Right lung (tissue), 5 donors: ENCODE measurements around the gene TNIK. TPM values are rescaled to one million over a fixed set of nuclear protein-coding genes. Genes with fewer than 3 reads are reported as not detected.

Experiments used
- DNase-seq, 2 donors: peaks; one replicate each; pipeline ENCODE4 v3.0.0-alpha.2; 2013
- polyA plus RNA-seq, 5 donors: library from polyadenylated mRNA; unstranded; fragments of 120-200 nt; gene quantifications; one replicate each; pipeline versions ENCODE4 v1.2.1 to v1.2.3, GENCODE V29; 2013; ENCODE audit warnings: inconsistent platforms in 1 of 5, low replicate concordance in 1 of 5; ENCODE audit not compliant: insufficient read length in 5 of 5, insufficient read depth in 1 of 5

The TNIK gene
- polyA plus RNA-seq, 5 donors = 11.5 to 21.1 (median 16.2) TPM

DNA sequence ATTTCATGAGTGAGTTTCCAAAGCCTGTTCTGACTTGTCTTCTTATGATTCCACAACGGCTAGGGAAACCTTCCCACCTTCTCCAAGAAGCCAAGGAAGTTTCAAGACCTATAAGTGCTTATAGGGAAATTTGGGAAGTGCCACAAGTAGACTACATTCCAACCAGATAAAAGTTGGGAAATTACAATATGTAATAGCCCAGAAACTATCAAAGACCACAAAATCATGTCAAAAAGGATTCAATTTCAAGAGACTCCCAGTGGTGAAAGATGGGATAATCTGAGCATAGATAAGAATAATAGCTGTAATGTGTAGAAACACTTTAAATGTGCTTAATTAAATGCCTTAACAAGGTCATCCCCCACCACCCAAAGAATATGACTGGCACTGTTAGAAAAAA lies 264.5 kb downstream of the TNIK start:
- no peak for DNase-seq

DNA sequence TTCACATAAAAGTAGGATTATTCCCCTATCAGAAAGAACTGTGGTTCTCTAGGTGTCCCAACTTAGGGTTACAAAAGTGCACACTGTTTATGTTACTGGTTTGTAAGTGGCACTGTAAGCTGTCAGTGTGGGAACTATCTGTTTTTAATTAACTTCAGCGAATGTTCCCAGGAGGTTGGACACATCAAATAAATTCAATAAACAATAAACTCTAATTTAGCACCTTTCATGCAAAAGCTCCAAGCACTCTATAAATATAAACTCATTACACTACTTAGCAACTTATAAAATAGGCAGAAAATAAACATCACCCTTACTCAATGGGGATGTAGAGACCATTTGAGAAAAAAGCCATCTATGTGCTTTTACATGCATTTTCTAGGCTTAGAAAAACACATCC lies 265.2 kb downstream of the TNIK start:
- no peak for DNase-seq

DNA sequence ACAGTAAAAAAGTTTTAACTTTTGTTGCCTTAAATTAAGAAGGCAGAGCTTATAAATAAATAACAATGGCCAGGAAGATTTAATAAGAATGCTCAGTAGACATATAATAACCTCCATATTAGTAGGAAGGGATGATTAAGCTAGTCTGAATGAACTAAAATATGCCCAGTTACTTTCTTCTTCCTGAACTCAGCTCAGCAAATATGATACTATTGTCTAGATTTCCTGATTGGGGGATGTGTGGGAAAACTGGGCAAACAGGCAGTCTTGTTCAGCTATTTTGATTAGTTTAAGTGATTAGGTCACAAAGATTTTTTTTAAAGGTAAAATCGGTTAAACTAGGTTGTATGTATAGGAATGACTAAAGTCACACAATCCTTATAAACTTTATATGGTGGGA lies 266.5 kb downstream of the TNIK start:
- no peak for DNase-seq

DNA sequence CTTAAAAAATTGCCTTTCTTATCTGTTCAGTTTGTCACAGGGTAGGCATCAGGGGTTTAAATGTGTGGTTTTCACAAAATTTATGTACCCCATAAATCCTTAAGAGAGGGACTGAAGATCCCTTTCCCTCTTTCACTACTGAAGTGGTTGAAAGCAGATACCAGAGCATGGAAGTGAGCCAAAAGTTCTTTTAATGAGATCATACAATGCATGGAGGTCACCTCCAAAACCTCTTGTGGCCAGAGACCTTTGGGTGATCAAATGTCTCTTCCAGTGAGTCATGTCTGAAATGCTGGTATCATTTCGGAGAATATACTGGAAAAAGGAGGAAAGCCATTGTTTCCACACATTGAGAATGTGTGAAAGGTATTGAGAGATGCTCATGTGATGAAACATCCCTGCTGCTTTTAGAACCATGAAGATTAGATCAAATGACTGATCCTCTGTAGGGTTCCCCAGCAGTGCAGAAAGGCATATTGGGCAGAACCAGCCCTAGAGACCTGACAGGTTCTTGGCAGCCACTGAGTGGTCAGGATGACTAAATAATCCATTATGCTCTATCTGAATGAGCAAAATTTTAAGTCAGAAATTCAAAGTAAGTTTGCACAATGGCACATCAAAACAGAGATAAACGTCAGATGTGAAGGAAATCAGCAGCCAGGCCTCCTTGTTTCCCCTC lies 267.9 kb downstream of the TNIK start:
- DNase-seq = no peak

DNA sequence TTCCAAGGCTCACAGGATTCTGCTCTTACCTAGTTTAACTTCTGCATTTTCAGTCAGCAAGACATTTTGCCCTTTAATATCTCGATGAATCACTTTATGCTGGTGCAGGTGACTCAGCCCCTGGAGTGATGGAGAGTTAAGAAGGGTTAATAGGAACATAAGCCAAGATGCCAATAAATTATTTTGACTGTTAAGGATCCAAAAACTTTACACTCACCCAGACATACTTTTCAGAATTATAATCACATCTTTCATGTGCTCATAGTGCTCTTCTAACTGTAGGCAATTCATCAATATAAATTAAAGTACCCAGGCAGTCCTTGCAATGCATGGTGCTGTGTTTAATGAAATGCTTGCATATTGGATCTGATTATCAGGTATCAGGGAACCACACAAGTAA lies 269.5 kb downstream of the TNIK start:
- no peak for DNase-seq

DNA sequence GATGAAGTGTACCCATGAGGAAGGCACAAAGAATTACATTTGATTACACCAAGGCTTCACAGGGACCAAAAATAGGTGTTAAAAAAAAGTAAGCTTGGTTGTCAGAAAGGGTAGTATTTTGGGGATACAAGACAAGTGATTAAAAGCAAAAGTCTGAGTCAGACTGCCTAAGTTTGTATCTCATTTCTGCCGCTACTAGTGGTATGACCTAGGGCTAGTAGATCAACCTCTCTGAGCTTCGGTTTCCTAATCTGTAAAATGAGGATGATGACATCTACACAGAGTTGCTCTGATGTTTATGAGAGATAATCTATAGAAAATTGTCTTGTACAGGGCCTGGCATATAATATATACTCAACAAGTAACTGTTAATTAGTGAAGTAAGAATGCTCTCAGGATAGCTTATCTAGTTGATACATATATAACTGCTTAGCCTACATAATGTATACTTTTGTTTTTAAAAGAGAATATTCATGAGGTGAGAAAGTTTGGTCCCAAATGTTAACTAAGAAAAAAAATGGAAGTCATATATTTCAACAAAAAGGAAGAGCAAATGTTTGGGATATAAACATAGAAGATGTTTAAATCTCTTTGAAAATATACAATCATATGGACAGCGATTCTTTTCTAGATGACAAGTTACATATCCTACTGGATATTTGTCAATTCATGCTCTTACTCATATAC lies 270.7 kb downstream of the TNIK start:
- no peak for DNase-seq

DNA sequence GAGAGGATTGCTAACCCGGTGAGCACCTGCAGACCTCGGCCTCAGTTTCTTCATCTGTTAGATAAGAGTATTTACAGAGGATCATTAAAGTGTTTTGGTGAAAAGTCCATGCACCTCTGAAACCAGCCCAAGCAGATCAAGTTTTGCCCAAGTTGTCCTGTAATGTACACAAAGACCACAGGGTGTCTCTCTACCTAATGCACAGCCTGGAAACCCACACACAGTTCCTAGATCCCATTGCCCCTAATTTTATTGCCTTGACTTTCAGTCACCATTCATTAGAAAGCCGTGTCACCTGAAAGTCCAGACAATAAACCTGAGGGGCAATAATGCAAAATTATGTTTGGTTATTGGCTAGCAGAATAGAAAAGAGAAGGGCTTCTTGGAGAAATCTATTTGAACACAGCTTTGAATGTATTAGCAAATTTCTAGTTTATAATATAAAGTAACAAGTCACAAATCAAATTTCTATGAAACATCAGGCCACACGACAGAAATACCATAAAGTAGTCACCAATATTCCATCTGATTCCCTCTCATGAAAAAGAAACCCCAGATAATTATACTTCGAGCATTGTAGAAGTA lies 272.4 kb downstream of the TNIK start:
- peak in 1 of 2 donors; percentile 23 for DNase-seq

DNA sequence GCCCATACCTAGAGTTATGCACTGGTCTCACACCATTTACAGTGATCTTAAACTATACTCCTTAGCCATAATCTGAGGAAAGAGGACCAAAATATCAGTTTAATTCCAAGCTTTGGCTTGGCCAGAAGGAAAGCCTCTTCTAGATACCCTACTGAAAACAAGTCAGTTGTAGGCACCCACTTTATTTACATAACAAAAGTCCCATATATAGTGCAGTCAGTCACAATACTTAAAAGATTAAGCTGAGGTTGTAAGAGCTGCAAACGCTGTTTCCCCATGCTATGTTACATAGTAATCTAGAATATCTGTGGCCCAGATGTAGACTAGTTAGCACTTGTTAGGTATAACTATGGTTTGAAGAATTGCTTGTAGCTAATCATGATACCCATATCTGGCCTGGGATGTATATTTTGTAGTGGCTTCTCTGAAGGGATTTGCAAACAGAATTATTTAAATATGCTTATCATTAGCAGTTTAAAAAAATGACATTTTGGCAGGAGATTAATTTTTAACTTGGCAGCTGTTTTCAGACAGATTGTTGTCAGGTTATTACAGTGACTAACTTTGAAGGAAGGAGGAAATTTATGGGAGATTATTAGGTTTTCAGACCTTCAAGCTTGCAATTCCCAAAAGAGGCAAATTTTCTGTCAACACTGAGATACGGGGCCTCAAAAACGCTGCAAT lies 273.2 kb downstream of the TNIK start:
- DNase-seq = no peak

DNA sequence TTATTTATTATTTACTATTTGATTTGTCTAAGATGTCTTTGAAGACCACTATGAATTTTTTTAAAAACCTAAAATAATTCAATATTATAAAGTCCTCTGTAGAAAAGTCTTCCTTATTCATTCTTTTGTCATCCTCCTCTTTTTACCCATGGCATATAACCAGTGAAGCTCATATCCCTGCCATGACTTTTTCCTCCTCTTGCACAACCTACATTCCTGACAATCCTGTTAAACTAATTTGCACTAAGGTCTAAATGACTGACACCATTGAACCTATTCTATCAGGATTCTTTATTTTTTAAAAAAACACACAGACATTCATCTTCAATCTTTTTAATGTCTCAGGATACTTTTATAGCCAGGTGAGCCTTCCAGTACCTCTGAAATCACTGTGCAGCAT lies 273.8 kb downstream of the TNIK start:
- DNase-seq = no peak

DNA sequence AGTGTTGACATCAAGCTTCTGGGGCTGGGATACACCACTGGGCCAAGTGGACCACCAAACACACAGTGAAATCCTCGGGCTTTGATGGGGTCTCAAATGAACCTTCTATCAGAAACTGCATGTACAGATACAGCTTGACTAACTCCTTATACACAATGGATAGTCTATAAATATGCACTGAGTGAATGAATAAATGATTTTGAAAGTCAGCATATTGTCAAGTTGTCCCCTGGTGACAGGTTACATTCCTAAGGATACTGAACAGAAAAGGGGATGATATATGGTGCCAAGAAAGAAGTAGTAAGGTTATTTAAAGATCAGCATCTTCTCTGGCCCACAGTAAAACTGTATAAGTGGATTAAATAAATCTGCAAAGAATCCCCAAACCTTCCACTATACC lies 274.2 kb downstream of the TNIK start:
- DNase-seq = no peak

DNA sequence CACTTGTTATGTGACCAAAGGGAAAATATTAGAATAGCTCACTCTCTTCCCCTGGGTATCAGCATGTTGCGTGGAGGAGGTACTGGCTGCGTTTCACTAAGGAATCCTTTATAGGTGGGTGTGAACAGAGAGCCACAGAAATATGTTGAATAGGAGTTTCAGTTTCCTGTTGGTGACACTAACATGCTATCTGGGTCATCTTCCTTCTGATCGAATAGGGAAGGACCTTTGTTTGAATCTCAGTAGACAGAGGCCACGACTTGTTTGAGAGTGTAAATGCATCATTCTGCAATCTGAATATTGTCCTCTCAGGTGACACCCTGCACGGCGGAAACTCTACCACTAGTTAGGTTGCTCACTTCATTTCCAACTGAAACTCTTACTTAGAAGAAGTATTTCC lies 275.8 kb downstream of the TNIK start:
- no peak for DNase-seq

DNA sequence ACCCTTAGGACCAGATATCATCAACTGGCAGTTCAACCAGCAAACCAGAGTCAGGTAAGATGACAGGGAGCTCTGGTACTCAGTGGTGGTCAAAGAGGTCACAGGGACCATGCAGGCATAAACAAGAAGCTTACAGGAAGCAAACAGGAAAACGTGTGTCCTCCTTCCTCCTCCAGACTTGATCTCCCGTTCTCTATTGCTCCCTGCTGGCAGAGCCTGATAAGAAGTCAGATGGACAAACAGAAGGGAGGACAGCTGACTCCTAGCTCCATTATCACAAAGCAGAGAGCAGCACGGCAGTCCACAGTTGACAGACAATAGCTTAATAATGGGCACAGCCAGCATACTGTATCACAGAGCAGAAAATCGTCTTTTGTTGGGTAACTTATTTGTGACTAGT lies 277.2 kb downstream of the TNIK start:
- DNase-seq = no peak

DNA sequence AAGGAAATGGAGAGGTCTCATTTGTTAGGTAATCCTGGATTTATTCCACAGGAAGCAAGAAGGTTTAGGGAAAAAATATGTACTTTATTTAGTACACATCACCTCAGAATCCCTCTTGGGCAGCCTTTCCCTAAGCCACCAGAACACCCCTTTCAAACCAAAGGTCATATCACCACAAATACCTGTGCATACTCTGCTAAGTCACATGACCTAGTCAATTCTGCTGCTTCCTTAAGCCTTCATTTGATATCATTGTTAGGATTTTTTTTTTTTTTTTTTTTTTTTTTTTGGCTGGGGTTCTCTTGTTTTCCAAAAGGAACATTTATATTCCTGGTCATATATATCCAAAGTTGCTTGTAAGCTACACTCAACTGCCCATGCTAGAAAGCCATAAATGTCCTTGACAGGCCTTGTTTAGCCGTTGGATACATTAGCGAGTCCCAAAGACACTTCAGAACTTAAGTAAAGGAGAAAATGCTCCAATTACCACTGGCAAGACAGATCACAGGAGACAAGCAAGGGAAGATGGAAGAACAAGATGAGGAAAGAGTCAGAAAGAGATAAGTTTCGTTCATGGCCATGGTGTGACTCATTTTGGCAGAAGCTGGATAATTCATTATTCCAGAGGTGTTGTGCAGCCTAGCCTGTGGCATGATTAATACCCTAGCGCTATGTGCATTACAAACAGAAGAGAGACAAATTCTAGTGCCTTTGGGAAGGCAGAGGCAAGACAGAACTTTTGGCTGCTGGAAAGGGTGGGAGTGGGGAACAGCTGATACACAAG lies 278.1 kb downstream of the TNIK start:
- DNase-seq = no peak

DNA sequence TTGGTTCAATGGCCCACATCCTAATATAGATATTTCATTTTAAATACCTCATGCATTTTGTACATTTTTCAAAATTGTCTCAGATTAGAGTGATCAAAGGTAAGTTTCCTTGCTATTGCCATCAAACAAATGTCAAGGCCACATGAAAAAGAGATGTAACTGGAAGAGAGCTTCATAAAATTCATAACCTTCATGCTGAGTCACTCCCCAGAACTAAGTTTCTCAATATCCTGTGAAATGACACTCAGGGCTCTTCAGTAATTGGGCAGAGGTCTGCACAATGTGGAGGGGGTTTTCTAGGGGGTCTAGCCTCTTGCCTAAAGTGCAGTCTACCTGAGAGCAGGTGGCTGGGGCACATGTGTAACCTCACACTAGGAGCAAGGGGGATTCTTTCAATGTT lies 281.5 kb downstream of the TNIK start:
- no peak for DNase-seq

DNA sequence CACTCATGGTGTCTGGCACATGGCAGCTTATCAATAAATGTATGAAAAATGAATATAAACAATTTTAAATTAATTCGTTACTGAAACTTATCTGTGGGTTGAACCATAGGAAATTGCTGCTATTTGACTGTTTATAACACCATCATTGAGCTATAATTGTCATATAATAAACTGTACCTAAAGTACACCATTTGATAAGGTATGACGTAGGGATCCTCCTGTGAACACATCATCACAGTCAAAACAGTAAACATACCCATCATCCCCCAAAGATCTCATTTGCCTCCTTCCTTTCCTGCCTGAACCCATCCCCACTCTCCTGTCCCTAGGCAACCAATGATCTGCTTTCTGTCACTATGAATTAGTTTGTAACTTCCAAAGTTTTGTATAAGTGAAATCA lies 282.7 kb downstream of the TNIK start:
- DNase-seq = no peak

DNA sequence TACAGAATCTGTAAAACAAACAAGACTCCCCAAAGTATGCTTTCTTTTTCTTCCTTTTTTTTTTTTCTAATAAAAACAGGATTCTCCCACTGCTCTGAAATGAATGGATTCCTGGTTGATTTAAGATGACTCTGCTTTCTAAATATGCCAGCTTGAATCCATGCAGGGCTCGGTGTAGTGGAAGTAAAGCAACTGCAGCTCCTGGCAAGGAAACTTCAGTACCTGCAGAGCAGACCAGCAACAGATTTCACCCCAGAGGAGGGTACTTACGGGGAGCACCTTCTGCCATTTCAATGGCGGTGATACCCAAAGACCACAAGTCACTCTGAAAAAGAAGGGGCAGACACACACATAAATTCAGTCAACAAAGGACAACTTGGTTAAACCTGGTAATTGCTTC lies 283.1 kb downstream of the TNIK start:
- no peak for DNase-seq

DNA sequence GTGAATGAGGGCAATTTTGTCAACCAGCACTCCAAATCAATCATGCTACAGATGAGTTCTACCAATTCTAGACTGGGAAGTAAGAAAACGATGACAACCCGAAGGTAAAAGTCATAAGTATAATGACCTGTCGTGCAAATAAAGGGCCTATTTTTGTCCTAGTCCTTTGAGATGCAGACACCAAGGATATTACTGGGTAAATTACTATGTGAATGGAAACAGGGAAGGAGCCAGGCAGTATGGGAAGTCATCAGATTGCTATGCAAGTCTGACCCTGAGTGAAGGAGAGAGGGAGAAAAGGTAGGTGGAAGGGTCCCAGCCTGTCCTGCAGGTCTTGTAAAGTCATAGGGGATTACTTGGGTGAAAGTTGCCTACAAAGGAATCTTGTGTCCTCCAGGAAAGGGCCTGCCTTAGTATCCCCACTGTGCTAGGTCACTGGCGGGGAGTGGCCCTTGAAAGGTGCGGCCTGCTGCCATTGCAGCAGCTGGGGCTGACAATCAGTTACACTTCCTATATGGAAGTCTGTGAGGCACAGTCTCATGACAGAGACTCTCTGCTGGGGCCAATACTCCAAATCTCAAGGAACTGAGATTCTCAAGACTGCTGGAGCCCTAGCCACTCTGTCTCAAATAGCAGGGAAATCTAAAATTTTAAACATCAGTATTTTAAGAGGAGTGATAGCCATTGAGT lies 283.8 kb downstream of the TNIK start:
- DNase-seq = no peak

DNA sequence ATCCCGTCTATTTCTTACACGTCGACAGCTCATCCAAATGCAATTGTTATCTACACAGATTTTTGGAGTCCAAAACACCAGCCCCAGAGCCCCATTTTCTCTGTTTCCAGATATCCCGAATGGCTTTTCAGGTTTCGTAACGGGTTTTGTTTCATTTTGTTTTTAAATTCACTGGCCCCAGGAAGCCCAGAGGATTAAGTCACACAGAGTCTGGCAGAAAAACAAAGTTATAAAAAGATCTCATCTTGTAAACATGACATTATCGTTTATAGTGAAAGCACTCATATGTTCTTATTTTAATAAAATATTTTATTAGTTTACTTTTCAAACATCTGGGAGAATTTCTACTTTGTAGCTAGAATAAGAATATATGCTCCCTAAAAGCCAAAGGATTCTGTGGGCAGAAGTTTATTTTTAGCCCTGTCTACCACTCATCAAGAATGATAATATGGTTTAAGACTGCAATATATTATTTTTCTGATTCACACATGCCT lies 284.4 kb downstream of the TNIK start:
- DNase-seq = peak; percentile 60 to 70

DNA sequence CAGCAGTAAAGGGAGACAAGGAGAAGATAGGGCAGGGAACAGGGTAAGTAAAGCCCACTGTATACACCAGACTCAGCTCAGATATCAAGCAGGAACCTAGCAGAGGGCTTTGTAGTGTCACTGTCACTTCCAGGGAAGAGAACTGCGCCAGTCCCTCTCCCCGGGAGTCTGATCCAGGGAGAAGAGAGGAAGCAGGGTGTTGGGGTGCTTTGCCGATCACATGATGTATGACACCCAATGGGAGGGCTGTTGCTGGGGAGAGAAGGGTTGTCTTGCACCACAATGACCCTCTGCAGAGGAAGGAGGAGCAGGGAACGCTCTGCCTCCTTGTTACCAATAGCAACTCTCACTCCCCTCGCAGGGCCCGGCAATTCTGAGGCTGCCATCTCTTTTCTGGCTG lies 286.5 kb downstream of the TNIK start:
- DNase-seq = peak in 1 of 2 donors; percentile 31

DNA sequence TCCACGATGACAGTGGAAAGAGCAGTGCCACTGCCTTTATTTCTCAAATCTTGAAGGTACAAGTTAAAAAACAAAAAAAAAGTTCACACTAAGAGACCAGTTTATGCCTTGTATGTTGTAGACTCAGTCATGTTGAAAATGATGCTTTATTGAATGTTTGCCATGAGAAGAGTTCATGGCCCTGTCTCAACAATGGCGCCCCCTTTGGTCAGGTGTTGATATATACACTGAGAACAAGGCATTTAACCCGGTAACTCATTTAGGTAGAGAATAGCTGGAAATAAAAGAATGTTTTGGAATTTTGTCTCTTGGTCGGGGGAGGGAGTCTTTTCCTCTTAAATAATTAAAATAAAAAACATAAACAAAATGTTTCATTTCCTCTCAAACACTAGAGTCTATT lies 288.1 kb downstream of the TNIK start:
- no peak for DNase-seq

DNA sequence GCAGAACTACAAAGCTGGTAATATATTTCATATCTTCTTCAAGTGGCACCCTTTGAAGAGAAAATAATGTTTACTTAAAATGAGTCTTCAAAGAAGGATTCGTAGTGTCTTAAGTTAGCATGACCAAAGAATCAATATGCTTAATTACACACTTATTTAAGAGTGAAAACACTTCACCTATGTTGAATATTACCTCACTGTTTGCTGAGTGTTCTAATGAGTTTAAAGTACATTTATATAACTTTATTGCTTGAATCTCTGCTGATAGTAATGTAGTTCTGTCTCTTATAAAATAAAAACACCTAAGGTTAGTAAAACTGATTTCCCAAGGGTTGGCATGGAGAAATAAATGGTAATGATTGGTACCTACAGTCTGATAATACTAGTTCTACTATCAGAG lies 290.3 kb downstream of the TNIK start:
- no peak for DNase-seq
